NCI-H187 (cell line): Measurements from ENCODE around the gene CASD1.

Experiments used
- DNase-seq, 2 experiments: peaks; one replicate each; lab custom pipeline; 2025; lab: John Stamatoyannopoulos, UW

The CASD1 gene

GRCh38 chr7:94580601-94581000, 71.0 kb downstream of the CASD1 start:
- no peak for DNase-seq

- DNase-seq, result no peak
Measured at GRCh38 chr7:94584113-94584512, 74.5 kb downstream of the CASD1 start.

GRCh38 chr7:94588075-94588474, 78.5 kb downstream of the CASD1 start:
- DNase-seq, result no peak

DNA sequence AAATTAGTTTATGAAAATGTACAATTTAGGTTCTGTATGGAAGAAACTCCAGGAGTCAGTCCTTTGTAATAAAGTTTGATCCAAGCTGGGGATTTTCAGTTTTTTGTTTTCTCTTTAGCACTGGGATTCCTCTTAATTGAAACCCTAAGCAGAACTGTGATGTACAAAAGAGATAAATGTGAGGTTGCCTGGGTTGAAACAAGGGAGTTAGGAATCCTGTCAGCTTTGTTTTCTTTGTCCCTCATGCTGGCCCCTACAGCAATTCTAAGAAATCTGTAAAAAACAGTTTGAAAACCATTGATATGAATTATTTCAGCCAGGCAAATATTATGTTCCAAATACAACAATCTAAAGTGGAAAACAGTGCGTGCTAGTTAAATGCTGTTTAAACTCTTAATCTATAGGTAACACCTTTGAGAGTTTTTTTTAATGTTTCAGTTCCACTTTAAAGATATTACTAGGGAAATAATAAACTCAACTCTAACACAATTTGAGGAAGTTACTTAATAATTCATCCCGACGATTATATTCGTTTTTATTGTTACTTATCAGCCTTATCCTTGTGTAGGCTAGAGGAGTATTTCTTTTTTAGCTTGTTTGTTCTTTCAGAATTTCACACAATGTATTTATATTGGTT, 81.0 kb downstream of the CASD1 start:
- no peak for DNase-seq

- no peak for DNase-seq
Measured at GRCh38 chr7:94591176-94591575, 81.6 kb downstream of the CASD1 start.

- DNase-seq, result no peak
Measured at GRCh38 chr7:94594882-94595281, 85.3 kb downstream of the CASD1 start.

DNA sequence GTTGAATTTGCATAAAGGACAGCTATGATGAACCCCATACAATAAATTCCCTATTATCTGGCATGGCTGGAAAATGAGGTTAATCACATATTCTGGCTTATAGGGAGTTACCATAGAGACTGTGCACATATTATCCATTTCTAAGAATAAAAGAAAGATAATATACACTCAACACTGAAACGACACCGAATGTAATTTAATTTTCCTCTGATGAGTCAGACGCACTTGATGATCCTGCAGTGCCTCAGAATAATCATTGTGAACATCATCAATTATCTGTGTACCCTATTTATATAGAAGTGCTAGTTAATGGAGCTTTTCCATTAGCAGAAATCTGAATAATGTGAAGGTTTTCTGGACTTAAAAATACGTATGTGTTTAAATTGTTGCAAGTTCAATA, 86.1 kb downstream of the CASD1 start:
- no peak for DNase-seq

GRCh38 chr7:94600267-94600666, 90.7 kb downstream of the CASD1 start:
- no peak for DNase-seq

DNA sequence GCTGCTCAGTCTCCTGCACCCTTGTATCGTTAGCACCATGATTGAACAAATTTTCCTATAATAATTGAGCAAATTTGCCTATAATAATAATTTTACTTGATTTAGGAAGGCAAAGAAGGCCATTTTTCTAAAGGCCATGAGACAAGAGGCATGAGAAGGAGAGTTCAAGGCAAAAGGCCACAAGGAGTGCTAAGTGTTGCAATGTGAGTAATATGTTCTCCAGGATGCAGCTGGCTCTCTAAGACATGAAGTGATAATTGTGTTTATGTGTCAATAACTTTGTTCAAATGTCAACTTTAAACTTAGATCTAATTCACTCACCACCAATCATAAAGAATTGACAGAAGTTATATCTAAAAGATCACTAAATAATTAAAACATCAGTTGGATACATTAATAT, 92.6 kb downstream of the CASD1 start:
- DNase-seq, result no peak

- DNase-seq, result no peak
Measured at GRCh38 chr7:94605031-94605430, 95.4 kb downstream of the CASD1 start.
